Thoracic aorta (tissue), 2 donors: ENCODE measurements around the gene ZC3H12C. TPM values are rescaled to one million over a fixed set of nuclear protein-coding genes. Genes with fewer than 3 reads are reported as not detected.

Source experiments
- ATAC-seq: fragments of 150-250 bp; one replicate; pipeline ENCODE4 v1.8.0; 2017; ENCODE audit warnings: low read depth; ENCODE audit not compliant: insufficient number of reproducible peaks, low FRiP score
- DNase-seq: peaks from one replicate; pipeline ENCODE4 v3.0.0-alpha.2; 2020; ENCODE audit warnings: low spot score
- H3K27ac ChIP-seq, 2 donors: fragments of 200-600 bp; sonication (generic); 1 replicate in 1 of 2; 2 replicates in 1 of 2; pipeline ENCODE4 v1.5.1; 2016; ENCODE audit warnings: mild to moderate bottlenecking in 2 of 2, moderate library complexity in 2 of 2
- H3K27me3 ChIP-seq: fragments of 200-600 bp; sonication (generic); replicated peaks from 2 replicates; pipeline ENCODE4 v1.6.0; 2016; ENCODE audit warnings: mild to moderate bottlenecking; ENCODE audit not compliant: insufficient read depth
- H3K36me3 ChIP-seq: fragments of 200-600 bp; sonication (generic); one replicate; pipeline ENCODE4 v1.5.1; 2016
- H3K4me1 ChIP-seq, 2 donors: fragments of 200-600 bp; sonication (generic); 1 replicate in 1 of 2; 2 replicates in 1 of 2; pipeline versions ENCODE4 v1.5.1 to v1.6.0; 2016; ENCODE audit warnings: low read depth in 2 of 2, mild to moderate bottlenecking in 1 of 2; ENCODE audit not compliant: control insufficient read depth in 1 of 2
- H3K4me3 ChIP-seq: fragments of 200-600 bp; sonication (generic); 2 replicates; pipeline ENCODE4 v1.5.1; 2016; ENCODE audit warnings: mild to moderate bottlenecking
- H3K9me3 ChIP-seq: fragments of 200-600 bp; sonication (generic); 2 replicates; pipeline ENCODE4 v1.5.1; 2016
- total RNA-seq, 2 donors: library from RNA; depleted of rRNA; stranded (reverse); fragments of >200 nt; gene quantifications; one replicate each; pipeline versions ENCODE4 v1.1.0 to v1.2.3, GENCODE V29; 2016
- TF ChIP-seq, protein P1 (sequence below): fragments of 200-600 bp; sonication (generic); IDR thresholded peaks from one replicate; pipeline ENCODE4 v1.5.1; 2019; ENCODE audit warnings: antibody characterized with exemption

Gene ZC3H12C
- total RNA-seq, 2 donors from 2014 or later = 13.6 to 13.7 TPM

DNA sequence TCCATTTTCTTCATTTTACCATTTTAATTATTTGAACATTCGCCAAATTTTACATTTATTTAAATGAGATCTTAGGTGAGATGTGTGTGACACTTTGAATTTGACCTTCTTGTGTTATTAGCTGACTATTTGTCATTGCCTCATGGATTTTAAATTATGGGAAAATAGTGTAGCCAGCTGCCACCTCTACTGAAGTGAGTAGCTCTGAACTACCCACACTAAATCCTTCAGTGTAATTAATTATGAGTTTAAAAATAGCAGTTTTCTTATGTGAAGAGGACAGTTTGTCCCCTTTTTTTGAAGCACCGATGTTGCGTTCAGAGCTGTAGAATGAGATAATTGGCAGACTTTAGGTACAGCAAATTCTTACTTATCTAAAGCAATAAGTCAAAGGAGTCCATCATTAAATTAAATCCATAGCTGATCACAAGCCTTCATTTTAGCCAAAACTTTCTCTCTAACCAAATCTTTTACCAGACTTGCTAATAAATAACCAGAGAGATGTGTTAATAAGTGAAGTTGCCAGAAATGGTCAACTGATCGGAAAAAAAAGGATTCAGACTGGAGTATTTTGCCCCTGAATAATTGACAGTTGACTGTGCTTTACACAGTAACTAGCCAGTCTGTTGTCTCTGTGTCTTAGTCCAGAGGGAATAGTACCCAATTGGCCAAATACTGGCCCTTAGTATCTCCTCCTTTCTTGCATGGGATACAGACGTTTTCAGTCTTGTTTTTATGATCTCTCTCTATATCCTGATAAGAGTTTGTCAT is 75.0 kb downstream of the ZC3H12C start:
- no peaks in the 10 kb centered on the region for H3K9me3 ChIP-seq
- no peak for ATAC-seq
- no peak overlapping the region for H3K27ac ChIP-seq
- H3K36me3 ChIP-seq = peaks cover 13% of the 10 kb centered on the region
- no peaks in the 10 kb centered on the region for H3K4me1 ChIP-seq
- DNase-seq = no peak
- TF ChIP-seq, protein P1, sequence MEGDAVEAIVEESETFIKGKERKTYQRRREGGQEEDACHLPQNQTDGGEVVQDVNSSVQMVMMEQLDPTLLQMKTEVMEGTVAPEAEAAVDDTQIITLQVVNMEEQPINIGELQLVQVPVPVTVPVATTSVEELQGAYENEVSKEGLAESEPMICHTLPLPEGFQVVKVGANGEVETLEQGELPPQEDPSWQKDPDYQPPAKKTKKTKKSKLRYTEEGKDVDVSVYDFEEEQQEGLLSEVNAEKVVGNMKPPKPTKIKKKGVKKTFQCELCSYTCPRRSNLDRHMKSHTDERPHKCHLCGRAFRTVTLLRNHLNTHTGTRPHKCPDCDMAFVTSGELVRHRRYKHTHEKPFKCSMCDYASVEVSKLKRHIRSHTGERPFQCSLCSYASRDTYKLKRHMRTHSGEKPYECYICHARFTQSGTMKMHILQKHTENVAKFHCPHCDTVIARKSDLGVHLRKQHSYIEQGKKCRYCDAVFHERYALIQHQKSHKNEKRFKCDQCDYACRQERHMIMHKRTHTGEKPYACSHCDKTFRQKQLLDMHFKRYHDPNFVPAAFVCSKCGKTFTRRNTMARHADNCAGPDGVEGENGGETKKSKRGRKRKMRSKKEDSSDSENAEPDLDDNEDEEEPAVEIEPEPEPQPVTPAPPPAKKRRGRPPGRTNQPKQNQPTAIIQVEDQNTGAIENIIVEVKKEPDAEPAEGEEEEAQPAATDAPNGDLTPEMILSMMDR = no peak
- no peaks in the 10 kb centered on the region for H3K27me3 ChIP-seq
- H3K4me3 ChIP-seq = no peak overlapping the region

- Histone ChIP-seq H3K9me3 (no peaks in the 10 kb centered on the region), H3K27ac (no peak overlapping the region), H3K4me3 (no peak overlapping the region), H3K27me3 (no peaks in the 10 kb centered on the region), H3K4me1 (peaks cover 0 to 11% of the 10 kb centered on the region in 2 donors), H3K36me3 (peaks cover 6% of the 10 kb centered on the region)
- no peak for ATAC-seq
- no peak for DNase-seq
- TF ChIP-seq, protein P1 = no peak
These were observed 76.5 kb downstream of the ZC3H12C start for GRCh38 chr11:110169738-110170137.

DNA sequence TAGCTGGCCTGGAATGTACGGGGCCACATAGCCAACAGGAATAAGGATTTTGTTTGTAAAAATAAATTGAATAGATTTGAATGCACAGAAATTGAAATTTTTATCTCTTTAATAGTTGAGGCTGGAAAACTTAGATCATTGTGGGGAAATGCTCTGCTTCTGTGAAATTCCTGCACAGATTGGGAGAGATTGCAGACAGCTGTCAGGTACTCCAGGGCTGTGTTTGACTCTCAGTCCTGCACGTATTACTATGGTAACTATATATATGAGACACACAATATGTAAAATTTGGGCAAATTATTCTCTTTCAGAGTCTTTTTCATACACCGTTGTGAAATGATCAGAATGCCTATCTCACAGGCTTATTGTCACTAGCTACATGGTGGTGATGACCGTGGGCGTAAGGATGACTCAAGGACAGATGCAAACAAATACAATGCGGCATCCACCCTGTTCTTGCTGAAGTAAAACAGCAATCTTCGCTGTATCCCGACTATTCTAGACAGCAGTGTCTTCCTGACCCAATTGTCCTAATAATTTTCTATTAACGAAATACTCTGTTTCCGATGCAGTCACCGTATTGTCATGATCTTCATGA is 79.4 kb downstream of the ZC3H12C start:
- Histone ChIP-seq H3K27me3 (no peaks in the 10 kb centered on the region), H3K9me3 (no peaks in the 10 kb centered on the region), H3K27ac (no peak overlapping the region), H3K4me3 (no peak overlapping the region), H3K36me3 (no peaks in the 10 kb centered on the region), H3K4me1 (peaks cover 0 to 12% of the 10 kb centered on the region in 2 donors)
- no peak for DNase-seq
- ATAC-seq = no peak
- TF ChIP-seq, protein P1 = no peak

- Histone ChIP-seq H3K4me1 (peaks cover 0 to 12% of the 10 kb centered on the region in 2 donors), H3K9me3 (no peaks in the 10 kb centered on the region), H3K27ac (no peak overlapping the region), H3K4me3 (peak overlapping the region; percentile 59), H3K36me3 (no peaks in the 10 kb centered on the region), H3K27me3 (no peaks in the 10 kb centered on the region)
- TF ChIP-seq, protein P1 = peak; percentile 77
- ATAC-seq = peak; percentile 64
- DNase-seq = no peak
These were observed 80.8 kb downstream of the ZC3H12C start for GRCh38 chr11:110173811-110174644.
